Measurements from ENCODE around the gene SHANK1.

SHANK1 gene

GRCh38 chr19:50724522-50725217 lies 5.1 kb upstream of the SHANK1 start:
- no peak overlapping the region for H3K4me2 ChIP-seq
- H3K4me1 ChIP-seq (ENCODE audit: low read depth, poor library complexity, severe bottlenecking): no peaks in the 10 kb centered on the region
- no peak overlapping the region for H2AFZ ChIP-seq (ENCODE audit: low read depth)
- H4K20me1 ChIP-seq (ENCODE audit: insufficient read depth): no peaks in the 10 kb centered on the region
- H3K27me3 ChIP-seq (ENCODE audit: insufficient read depth, low read depth): no peaks in the 10 kb centered on the region; the same call in 1 of the 2 replicates
- no peak for TF ChIP-seq CTCF (conservative IDR thresholded peaks at IDR 0.05; ENCODE audit: low read depth, low read length)
- H3K79me2 ChIP-seq (ENCODE audit: insufficient read depth, low read depth): no peaks in the 10 kb centered on the region
- no peak overlapping the region for H3K27ac ChIP-seq
- H3K36me3 ChIP-seq (ENCODE audit: insufficient read depth): no peaks in the 10 kb centered on the region
- no peak overlapping the region for H3K4me3 ChIP-seq (IDR thresholded peaks at IDR 0.05; ENCODE audit: insufficient read depth, low read depth, low read length)
- no peak overlapping the region for H3K9ac ChIP-seq

GRCh38 chr19:50723735-50724521 lies 4.3 kb upstream of the SHANK1 start:
- H3K27me3 ChIP-seq (ENCODE audit: insufficient read depth, low read depth): no peaks in the 10 kb centered on the region
- H3K27ac ChIP-seq: no peak overlapping the region
- H3K4me1 ChIP-seq (ENCODE audit: low read depth, poor library complexity, severe bottlenecking): no peaks in the 10 kb centered on the region
- no peak overlapping the region for H3K9ac ChIP-seq
- no peak overlapping the region for H3K4me2 ChIP-seq
- no peak for TF ChIP-seq CTCF (conservative IDR thresholded peaks at IDR 0.05; ENCODE audit: low read depth, low read length)
- H3K4me3 ChIP-seq (IDR thresholded peaks at IDR 0.05; ENCODE audit: insufficient read depth, low read depth, low read length): no peak overlapping the region
- no peaks in the 10 kb centered on the region for H3K79me2 ChIP-seq (ENCODE audit: insufficient read depth, low read depth)
- no peaks in the 10 kb centered on the region for H3K36me3 ChIP-seq (ENCODE audit: insufficient read depth)
- H4K20me1 ChIP-seq (ENCODE audit: insufficient read depth): no peaks in the 10 kb centered on the region
- no peak overlapping the region for H2AFZ ChIP-seq (ENCODE audit: low read depth)

GRCh38 chr19:50723069-50723468 lies 3.5 kb upstream of the SHANK1 start, which contains the start of gene CLEC11A:
Gene CLEC11A (plus strand): TSS chr19:50723364. CDS start chr19:50723526, 162 bp downstream.
- Histone ChIP-seq H3K9ac (no peak within 1 kb of the TSS), H3K36me3 (ENCODE audit: insufficient read depth) (no peaks in the 10 kb centered on the region), H3K79me2 (ENCODE audit: insufficient read depth, low read depth) (no peaks in the 10 kb centered on the region), H3K27ac (no peak within 1 kb of the TSS), H3K4me1 (ENCODE audit: low read depth, poor library complexity, severe bottlenecking) (no peaks in the 10 kb centered on the region), H3K27me3 (ENCODE audit: insufficient read depth, low read depth) (no peaks in the 10 kb centered on the region), H3K4me2 (no peak within 1 kb of the TSS), H4K20me1 (ENCODE audit: insufficient read depth) (no peaks in the 10 kb centered on the region), H2AFZ (ENCODE audit: low read depth) (no peak within 1 kb of the TSS), H3K4me3 (IDR thresholded peaks at IDR 0.05; ENCODE audit: insufficient read depth, low read depth, low read length) (no peak within 1 kb of the TSS)
- no peak for TF ChIP-seq CTCF (conservative IDR thresholded peaks at IDR 0.05; ENCODE audit: low read depth, low read length)

- Histone ChIP-seq H3K79me2 (ENCODE audit: insufficient read depth, low read depth) (no peaks in the 10 kb centered on the region), H2AFZ (ENCODE audit: low read depth) (no peak overlapping the region), H3K27me3 (ENCODE audit: insufficient read depth, low read depth) (no peaks in the 10 kb centered on the region), H3K4me1 (ENCODE audit: low read depth, poor library complexity, severe bottlenecking) (no peaks in the 10 kb centered on the region), H3K9ac (no peak overlapping the region), H3K4me3 (IDR thresholded peaks at IDR 0.05; ENCODE audit: insufficient read depth, low read depth, low read length) (no peak overlapping the region), H3K4me2 (no peak overlapping the region), H3K36me3 (ENCODE audit: insufficient read depth) (no peaks in the 10 kb centered on the region), H4K20me1 (ENCODE audit: insufficient read depth) (no peaks in the 10 kb centered on the region), H3K27ac (no peak overlapping the region)
- TF ChIP-seq CTCF (conservative IDR thresholded peaks at IDR 0.05; ENCODE audit: low read depth, low read length): no peak
These were observed 2.8 kb upstream of the SHANK1 start for GRCh38 chr19:50722201-50723013.

All from KMS-11 (cell line).